WTC11 (cell line): Measurements from ENCODE around the gene ANXA9. TPM values are rescaled to one million over a fixed set of nuclear protein-coding genes. Genes with fewer than 3 reads are reported as not detected.

Experiments
- ATAC-seq: fragments of 200-7000 bp; cut with Tn5 transposase; 2 replicates; pipeline ENCODE4 v1.10.0; 2021; ENCODE audit warnings: mild to moderate bottlenecking, moderate library complexity
- CTCF ChIA-PET: fragments of 300-600 bp; sonication (Branson Sonifier 250); formaldehyde crosslinking; loops from one replicate; lab custom pipeline; 2021; ENCODE audit warnings: antibody characterized with exemption; lab: Charles Lee
- POLR2A ChIA-PET: fragments of 350-600 bp; sonication (Branson Sonifier 250); formaldehyde crosslinking; loops from one replicate; lab custom pipeline; 2021; ENCODE audit warnings: antibody characterized with exemption; lab: Charles Lee
- DNase-seq: peaks from one replicate; pipeline ENCODE4 v3.0.0; 2021; ENCODE audit warnings: low spot score
- H3K27ac Mint-ChIP-seq: 2 replicates; pipeline ENCODE4 v1.8.0; 2021; ENCODE audit warnings: mixed read lengths
- H3K27me3 Mint-ChIP-seq: 2 replicates; pipeline ENCODE4 v1.8.0; 2021; ENCODE audit warnings: low read depth, mild to moderate bottlenecking, moderate library complexity, mixed read lengths
- H3K36me3 Mint-ChIP-seq: 2 replicates; pipeline ENCODE4 v1.8.0; 2021; ENCODE audit warnings: mixed read lengths
- H3K4me1 Mint-ChIP-seq: 2 replicates; pipeline ENCODE4 v1.8.0; 2022; ENCODE audit warnings: mixed read lengths
- H3K4me3 Mint-ChIP-seq: 2 replicates; pipeline ENCODE4 v1.8.0; 2021; ENCODE audit warnings: mild to moderate bottlenecking, moderate library complexity, mixed read lengths
- H3K9me3 Mint-ChIP-seq: 2 replicates; pipeline ENCODE4 v1.8.0; 2021; ENCODE audit warnings: mixed read lengths
- CBFB ChIP-seq: sonication (generic); formaldehyde crosslinking; IDR thresholded peaks from 2 replicates; pipeline ENCODE4 v1.8.1; 2022; ENCODE audit warnings: mild to moderate bottlenecking, low read depth, missing genetic modification reagents
- CREB1 ChIP-seq: sonication (generic); formaldehyde crosslinking; IDR thresholded peaks from 2 replicates; pipeline ENCODE4 v1.8.0; 2023; ENCODE audit warnings: mild to moderate bottlenecking, missing genetic modification reagents
- EMX1 ChIP-seq: fragments of 250-450 bp; sonication (Bioruptor Pico); IDR thresholded peaks from 2 replicates; pipeline ENCODE4 v1.8.0; 2021; ENCODE audit warnings: mild to moderate bottlenecking
- FOXJ3 ChIP-seq: sonication (generic); formaldehyde crosslinking; IDR thresholded peaks from 2 replicates; pipeline ENCODE4 v1.9.0; 2021; ENCODE audit warnings: missing genetic modification reagents, mild to moderate bottlenecking, borderline replicate concordance
- FOXK1 ChIP-seq: sonication (generic); formaldehyde crosslinking; IDR thresholded peaks from 2 replicates; pipeline ENCODE4 v1.8.0; 2022; ENCODE audit warnings: mild to moderate bottlenecking, moderate library complexity, missing genetic modification reagents
- GRHL2 ChIP-seq: fragments of 250-450 bp; sonication (Bioruptor Pico); IDR thresholded peaks from 2 replicates; pipeline ENCODE4 v1.8.0; 2022; ENCODE audit warnings: mild to moderate bottlenecking, moderate library complexity; ENCODE audit not compliant: insufficient replicate concordance, severe bottlenecking
- JUN ChIP-seq: sonication (generic); formaldehyde crosslinking; IDR thresholded peaks from 2 replicates; pipeline ENCODE4 v1.8.0; 2023; ENCODE audit warnings: mild to moderate bottlenecking, missing genetic modification reagents
- MYBL2 ChIP-seq: sonication (generic); formaldehyde crosslinking; IDR thresholded peaks from 2 replicates; pipeline ENCODE4 v1.8.1; 2023; ENCODE audit warnings: mild to moderate bottlenecking, moderate library complexity, missing genetic modification reagents
- NFE2L1 ChIP-seq: sonication (generic); formaldehyde crosslinking; IDR thresholded peaks from 2 replicates; pipeline ENCODE4 v1.8.1; 2023; ENCODE audit warnings: missing genetic modification reagents
- OVOL2 ChIP-seq: fragments of 250-450 bp; sonication (Bioruptor Pico); IDR thresholded peaks from 2 replicates; pipeline ENCODE4 v1.9.0; 2021; ENCODE audit warnings: mild to moderate bottlenecking, borderline replicate concordance
- PRRX2 ChIP-seq: fragments of 250-450 bp; sonication (Bioruptor Pico); IDR thresholded peaks from 2 replicates; pipeline ENCODE4 v1.8.0; 2021; ENCODE audit warnings: mild to moderate bottlenecking
- SOX15 ChIP-seq: fragments of 250-450 bp; sonication (Bioruptor Pico); IDR thresholded peaks from 2 replicates; pipeline ENCODE4 v1.9.0; 2021; ENCODE audit warnings: mild to moderate bottlenecking
- ZNF219 ChIP-seq: sonication (generic); formaldehyde crosslinking; IDR thresholded peaks from 2 replicates; pipeline ENCODE4 v1.8.0; 2023; ENCODE audit warnings: missing genetic modification reagents, mild to moderate bottlenecking, borderline replicate concordance
- ZNF396 ChIP-seq: fragments of 250-450 bp; sonication (Bioruptor Pico); IDR thresholded peaks from 2 replicates; pipeline ENCODE4 v1.8.0; 2021; ENCODE audit warnings: mild to moderate bottlenecking, moderate library complexity, borderline replicate concordance
- ZNF671 ChIP-seq: fragments of 250-450 bp; sonication (Bioruptor Pico); IDR thresholded peaks from 2 replicates; pipeline ENCODE4 v1.8.0; 2021; ENCODE audit warnings: mild to moderate bottlenecking
- total RNA-seq: library from RNA; stranded (reverse); gene quantifications from 3 replicates; pipeline ENCODE4 v1.2.3, GENCODE V29; 2021
- TF ChIP-seq, protein P1 (sequence below): sonication (generic); formaldehyde crosslinking; IDR thresholded peaks from 2 replicates; pipeline ENCODE4 v1.8.0; 2022; ENCODE audit warnings: mild to moderate bottlenecking, missing genetic modification reagents
- TF ChIP-seq, protein P2 (sequence below): sonication (generic); formaldehyde crosslinking; IDR thresholded peaks from 2 replicates; pipeline ENCODE4 v1.8.1; 2023; ENCODE audit warnings: mild to moderate bottlenecking, missing genetic modification reagents
- TF ChIP-seq, protein P3 (sequence below): fragments of 250-450 bp; sonication (Bioruptor Pico); IDR thresholded peaks from 2 replicates; pipeline ENCODE4 v2.1.2; 2022; ENCODE audit warnings: mild to moderate bottlenecking, moderate library complexity
- TF ChIP-seq, protein P4 (sequence below): sonication (generic); formaldehyde crosslinking; IDR thresholded peaks from 2 replicates; pipeline ENCODE4 v1.8.0; 2022; ENCODE audit warnings: missing genetic modification reagents
- TF ChIP-seq, protein P5 (sequence below): fragments of 200-600 bp; IDR thresholded peaks from 2 replicates; pipeline ENCODE4 v1.8.0; 2022; ENCODE audit warnings: antibody characterized with exemption
- TF ChIP-seq, protein P6 (sequence below): sonication (generic); formaldehyde crosslinking; IDR thresholded peaks from 2 replicates; pipeline ENCODE4 v1.8.1; 2022; ENCODE audit warnings: mild to moderate bottlenecking, moderate library complexity, missing genetic modification reagents
- TF ChIP-seq, protein P7 (sequence below): sonication (generic); formaldehyde crosslinking; conservative IDR thresholded peaks from 2 replicates; pipeline ENCODE4 v1.8.1; 2022; ENCODE audit warnings: mild to moderate bottlenecking, missing genetic modification reagents
- TF ChIP-seq, protein P8 (sequence below): fragments of 250-450 bp; sonication (Bioruptor Pico); conservative IDR thresholded peaks from 2 replicates; pipeline ENCODE4 v1.9.0; 2021; ENCODE audit warnings: mild to moderate bottlenecking

ANXA9 gene
- total RNA-seq, 1 experiment from 2014 or later = 1.6 TPM

DNA sequence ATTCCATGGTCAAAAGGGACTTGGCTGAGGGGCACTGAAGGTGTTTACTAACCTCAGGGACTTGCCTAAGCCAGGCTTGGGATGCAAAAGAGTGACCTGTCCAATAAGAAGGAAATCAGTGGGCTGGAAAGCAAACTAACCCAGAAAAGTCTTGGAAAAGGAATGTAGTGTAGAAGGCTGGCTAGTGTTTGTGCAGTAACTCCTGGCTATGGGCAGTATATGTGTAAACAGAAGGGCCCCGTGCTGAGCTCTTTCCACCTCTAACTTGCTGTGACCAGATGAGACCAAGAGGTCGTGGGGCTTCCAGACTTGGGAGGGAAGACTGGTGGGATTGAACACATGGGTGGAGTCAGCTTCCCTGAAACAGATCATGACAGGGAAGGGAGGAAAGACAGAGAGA lies 20.5 kb downstream of the ANXA9 start:
- peaks cover 26% of the 10 kb centered on the region for H3K4me1 Mint-ChIP-seq
- no peak overlapping the region for H3K27ac Mint-ChIP-seq
- CTCF ChIA-PET = no interaction called here
- no peaks in the 10 kb centered on the region for H3K9me3 Mint-ChIP-seq
- ATAC-seq = no peak
- TF ChIP-seq, protein P1, sequence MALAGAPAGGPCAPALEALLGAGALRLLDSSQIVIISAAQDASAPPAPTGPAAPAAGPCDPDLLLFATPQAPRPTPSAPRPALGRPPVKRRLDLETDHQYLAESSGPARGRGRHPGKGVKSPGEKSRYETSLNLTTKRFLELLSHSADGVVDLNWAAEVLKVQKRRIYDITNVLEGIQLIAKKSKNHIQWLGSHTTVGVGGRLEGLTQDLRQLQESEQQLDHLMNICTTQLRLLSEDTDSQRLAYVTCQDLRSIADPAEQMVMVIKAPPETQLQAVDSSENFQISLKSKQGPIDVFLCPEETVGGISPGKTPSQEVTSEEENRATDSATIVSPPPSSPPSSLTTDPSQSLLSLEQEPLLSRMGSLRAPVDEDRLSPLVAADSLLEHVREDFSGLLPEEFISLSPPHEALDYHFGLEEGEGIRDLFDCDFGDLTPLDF (CRISPR knock-in tag) = no peak
- TF ChIP-seq FOXJ3 (CRISPR knock-in tag) = no peak
- no peak for TF ChIP-seq MYBL2
- TF ChIP-seq GRHL2 (CRISPR knock-in tag) = no peak
- TF ChIP-seq ZNF671 (CRISPR knock-in tag) = no peak
- TF ChIP-seq EMX1 (CRISPR knock-in tag) = no peak
- TF ChIP-seq FOXK1 (CRISPR knock-in tag) = no peak
- no peak for TF ChIP-seq JUN (CRISPR knock-in tag)
- no peak for TF ChIP-seq SOX15 (CRISPR knock-in tag)
- TF ChIP-seq, protein P2, sequence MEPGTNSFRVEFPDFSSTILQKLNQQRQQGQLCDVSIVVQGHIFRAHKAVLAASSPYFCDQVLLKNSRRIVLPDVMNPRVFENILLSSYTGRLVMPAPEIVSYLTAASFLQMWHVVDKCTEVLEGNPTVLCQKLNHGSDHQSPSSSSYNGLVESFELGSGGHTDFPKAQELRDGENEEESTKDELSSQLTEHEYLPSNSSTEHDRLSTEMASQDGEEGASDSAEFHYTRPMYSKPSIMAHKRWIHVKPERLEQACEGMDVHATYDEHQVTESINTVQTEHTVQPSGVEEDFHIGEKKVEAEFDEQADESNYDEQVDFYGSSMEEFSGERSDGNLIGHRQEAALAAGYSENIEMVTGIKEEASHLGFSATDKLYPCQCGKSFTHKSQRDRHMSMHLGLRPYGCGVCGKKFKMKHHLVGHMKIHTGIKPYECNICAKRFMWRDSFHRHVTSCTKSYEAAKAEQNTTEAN (CRISPR knock-in tag) = no peak
- TF ChIP-seq, protein P3, sequence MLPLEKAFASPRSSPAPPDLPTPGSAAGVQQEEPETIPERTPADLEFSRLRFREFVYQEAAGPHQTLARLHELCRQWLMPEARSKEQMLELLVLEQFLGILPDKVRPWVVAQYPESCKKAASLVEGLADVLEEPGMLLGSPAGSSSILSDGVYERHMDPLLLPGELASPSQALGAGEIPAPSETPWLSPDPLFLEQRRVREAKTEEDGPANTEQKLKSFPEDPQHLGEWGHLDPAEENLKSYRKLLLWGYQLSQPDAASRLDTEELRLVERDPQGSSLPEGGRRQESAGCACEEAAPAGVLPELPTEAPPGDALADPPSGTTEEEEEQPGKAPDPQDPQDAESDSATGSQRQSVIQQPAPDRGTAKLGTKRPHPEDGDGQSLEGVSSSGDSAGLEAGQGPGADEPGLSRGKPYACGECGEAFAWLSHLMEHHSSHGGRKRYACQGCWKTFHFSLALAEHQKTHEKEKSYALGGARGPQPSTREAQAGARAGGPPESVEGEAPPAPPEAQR (CRISPR knock-in tag) = no peak
- TF ChIP-seq OVOL2 = no peak
- TF ChIP-seq, protein P4, sequence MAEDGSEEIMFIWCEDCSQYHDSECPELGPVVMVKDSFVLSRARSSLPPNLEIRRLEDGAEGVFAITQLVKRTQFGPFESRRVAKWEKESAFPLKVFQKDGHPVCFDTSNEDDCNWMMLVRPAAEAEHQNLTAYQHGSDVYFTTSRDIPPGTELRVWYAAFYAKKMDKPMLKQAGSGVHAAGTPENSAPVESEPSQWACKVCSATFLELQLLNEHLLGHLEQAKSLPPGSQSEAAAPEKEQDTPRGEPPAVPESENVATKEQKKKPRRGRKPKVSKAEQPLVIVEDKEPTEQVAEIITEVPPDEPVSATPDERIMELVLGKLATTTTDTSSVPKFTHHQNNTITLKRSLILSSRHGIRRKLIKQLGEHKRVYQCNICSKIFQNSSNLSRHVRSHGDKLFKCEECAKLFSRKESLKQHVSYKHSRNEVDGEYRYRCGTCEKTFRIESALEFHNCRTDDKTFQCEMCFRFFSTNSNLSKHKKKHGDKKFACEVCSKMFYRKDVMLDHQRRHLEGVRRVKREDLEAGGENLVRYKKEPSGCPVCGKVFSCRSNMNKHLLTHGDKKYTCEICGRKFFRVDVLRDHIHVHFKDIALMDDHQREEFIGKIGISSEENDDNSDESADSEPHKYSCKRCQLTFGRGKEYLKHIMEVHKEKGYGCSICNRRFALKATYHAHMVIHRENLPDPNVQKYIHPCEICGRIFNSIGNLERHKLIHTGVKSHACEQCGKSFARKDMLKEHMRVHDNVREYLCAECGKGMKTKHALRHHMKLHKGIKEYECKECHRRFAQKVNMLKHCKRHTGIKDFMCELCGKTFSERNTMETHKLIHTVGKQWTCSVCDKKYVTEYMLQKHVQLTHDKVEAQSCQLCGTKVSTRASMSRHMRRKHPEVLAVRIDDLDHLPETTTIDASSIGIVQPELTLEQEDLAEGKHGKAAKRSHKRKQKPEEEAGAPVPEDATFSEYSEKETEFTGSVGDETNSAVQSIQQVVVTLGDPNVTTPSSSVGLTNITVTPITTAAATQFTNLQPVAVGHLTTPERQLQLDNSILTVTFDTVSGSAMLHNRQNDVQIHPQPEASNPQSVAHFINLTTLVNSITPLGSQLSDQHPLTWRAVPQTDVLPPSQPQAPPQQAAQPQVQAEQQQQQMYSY (CRISPR knock-in tag) = no peak
- no peak for TF ChIP-seq PRRX2
- TF ChIP-seq CREB1 (CRISPR knock-in tag) = no peak
- TF ChIP-seq, protein P5, sequence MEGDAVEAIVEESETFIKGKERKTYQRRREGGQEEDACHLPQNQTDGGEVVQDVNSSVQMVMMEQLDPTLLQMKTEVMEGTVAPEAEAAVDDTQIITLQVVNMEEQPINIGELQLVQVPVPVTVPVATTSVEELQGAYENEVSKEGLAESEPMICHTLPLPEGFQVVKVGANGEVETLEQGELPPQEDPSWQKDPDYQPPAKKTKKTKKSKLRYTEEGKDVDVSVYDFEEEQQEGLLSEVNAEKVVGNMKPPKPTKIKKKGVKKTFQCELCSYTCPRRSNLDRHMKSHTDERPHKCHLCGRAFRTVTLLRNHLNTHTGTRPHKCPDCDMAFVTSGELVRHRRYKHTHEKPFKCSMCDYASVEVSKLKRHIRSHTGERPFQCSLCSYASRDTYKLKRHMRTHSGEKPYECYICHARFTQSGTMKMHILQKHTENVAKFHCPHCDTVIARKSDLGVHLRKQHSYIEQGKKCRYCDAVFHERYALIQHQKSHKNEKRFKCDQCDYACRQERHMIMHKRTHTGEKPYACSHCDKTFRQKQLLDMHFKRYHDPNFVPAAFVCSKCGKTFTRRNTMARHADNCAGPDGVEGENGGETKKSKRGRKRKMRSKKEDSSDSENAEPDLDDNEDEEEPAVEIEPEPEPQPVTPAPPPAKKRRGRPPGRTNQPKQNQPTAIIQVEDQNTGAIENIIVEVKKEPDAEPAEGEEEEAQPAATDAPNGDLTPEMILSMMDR = no peak
- TF ChIP-seq NFE2L1 (CRISPR knock-in tag) = no peak
- no peak for TF ChIP-seq ZNF219 (CRISPR knock-in tag)
- TF ChIP-seq, all 79 proteins: peak for 0
- POLR2A ChIA-PET = no interaction called here
- Mint-ChIP-seq H3K36me3 (no peaks in the 10 kb centered on the region), H3K4me3 (no peak overlapping the region), H3K27me3 (no peaks in the 10 kb centered on the region)
- DNase-seq = no peak

DNA sequence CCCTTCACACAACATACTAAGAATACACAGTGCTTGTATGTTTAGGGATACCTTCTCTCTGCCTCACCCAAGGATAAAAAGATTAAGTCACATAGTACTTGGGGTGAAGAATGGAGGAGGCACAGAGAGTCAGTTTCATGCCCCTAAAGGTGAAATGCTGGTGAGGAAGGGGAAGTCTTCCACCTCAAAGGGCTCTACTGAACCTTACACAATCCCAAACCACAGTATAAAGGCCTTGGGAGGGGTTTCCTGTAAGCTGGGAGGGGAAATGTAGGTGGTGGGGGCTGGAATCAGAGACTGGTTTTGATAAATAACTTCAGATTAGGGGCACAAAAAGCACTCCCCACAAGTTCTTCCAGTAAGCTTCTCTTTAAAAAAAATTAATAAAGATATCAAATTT lies 21.1 kb downstream of the ANXA9 start:
- no peaks in the 10 kb centered on the region for H3K9me3 Mint-ChIP-seq
- CTCF ChIA-PET = interaction anchor here (4.4 kb wide), 1 partner anchor 7 kb away, joined by 74 read pairs; no protein-coding TSS in a partner anchor
- H3K36me3 Mint-ChIP-seq = no peaks in the 10 kb centered on the region
- H3K4me1 Mint-ChIP-seq = peaks cover 31% of the 10 kb centered on the region
- no peaks in the 10 kb centered on the region for H3K27me3 Mint-ChIP-seq
- no peak for ATAC-seq
- no peak overlapping the region for H3K27ac Mint-ChIP-seq
- no peak overlapping the region for H3K4me3 Mint-ChIP-seq
- POLR2A ChIA-PET = no interaction called here
- no peak for DNase-seq
- no peak for TF ChIP-seq CBFB (CRISPR knock-in tag)
- TF ChIP-seq, protein P6, sequence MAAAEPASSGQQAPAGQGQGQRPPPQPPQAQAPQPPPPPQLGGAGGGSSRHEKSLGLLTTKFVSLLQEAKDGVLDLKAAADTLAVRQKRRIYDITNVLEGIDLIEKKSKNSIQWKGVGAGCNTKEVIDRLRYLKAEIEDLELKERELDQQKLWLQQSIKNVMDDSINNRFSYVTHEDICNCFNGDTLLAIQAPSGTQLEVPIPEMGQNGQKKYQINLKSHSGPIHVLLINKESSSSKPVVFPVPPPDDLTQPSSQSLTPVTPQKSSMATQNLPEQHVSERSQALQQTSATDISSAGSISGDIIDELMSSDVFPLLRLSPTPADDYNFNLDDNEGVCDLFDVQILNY (CRISPR knock-in tag) = no peak
- no peak for TF ChIP-seq NFE2L1 (CRISPR knock-in tag)
- TF ChIP-seq, protein P7, sequence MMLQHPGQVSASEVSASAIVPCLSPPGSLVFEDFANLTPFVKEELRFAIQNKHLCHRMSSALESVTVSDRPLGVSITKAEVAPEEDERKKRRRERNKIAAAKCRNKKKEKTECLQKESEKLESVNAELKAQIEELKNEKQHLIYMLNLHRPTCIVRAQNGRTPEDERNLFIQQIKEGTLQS = no peak
- no peak for TF ChIP-seq ZNF396 (CRISPR knock-in tag)
- TF ChIP-seq ZNF219 (CRISPR knock-in tag) = no peak
- TF ChIP-seq, protein P8, sequence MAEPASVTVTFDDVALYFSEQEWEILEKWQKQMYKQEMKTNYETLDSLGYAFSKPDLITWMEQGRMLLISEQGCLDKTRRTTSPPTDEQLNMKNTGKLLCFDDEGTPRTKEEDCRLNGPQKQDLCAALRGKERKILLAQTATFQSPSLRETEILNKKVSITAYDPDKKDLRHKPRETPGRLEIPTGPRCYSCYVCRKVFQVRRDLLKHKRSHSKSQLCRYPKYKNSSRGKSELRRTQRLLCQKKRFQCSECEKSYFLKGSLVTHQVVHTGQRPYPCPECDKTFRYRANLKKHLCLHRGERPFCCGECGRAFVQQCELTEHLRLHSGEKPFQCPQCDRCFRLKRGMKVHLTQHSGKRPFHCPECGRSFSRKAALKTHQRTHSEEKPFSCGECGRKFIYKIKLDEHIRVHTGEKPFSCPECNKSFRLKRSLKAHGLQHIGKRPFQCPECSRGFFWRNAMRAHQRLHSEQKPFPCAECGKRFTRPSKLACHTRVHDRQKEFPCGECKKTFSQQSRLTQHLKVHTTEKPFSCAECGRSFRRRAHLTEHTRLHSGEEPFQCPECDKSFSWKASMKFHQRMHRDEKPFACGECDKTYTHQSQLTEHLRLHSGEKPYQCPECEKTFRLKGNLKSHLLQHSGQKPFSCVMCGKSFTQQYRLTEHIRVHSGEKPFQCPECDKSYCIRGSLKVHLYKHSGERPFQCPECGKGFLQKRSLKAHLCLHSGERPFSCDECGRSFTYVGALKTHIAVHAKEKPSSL = no peak
